Brain microvascular endothelial cell (primary cell): ENCODE results near the gene GLYATL3.

ENCODE experiments used
- DNase-seq: peaks from one replicate; pipeline ENCODE4 v3.0.0-alpha.2; 2020
- H3K27ac ChIP-seq: fragments of 250-450 bp; sonication (Bioruptor Pico); 2 replicates; pipeline ENCODE4 v1.5.1; 2020; ENCODE audit warnings: mild to moderate bottlenecking, moderate library complexity
- H3K27me3 ChIP-seq: fragments of 250-450 bp; sonication (Bioruptor Pico); replicated peaks from 2 replicates; pipeline ENCODE4 v1.5.1; 2020; ENCODE audit warnings: mild to moderate bottlenecking
- H3K36me3 ChIP-seq: fragments of 250-450 bp; sonication (Bioruptor Pico); replicated peaks from 2 replicates; pipeline ENCODE4 v1.5.1; 2020; ENCODE audit warnings: mild to moderate bottlenecking
- H3K4me3 ChIP-seq: 2 replicates; pipeline ENCODE4 v1.5.1; 2011; ENCODE audit warnings: low read depth, mild to moderate bottlenecking, control low read depth, low read length, moderate library complexity
- in situ Hi-C: cut with HindIII; loops from 2 replicates; pipeline ENCODE4 v1.10.0; 2017; ENCODE audit warnings: low sequenced_read_pairs, low pct_ligation_motif_present
- TF ChIP-seq, protein P1 (sequence below): IDR thresholded peaks from 2 replicates; pipeline ENCODE4 v1.5.1; 2011; ENCODE audit warnings: low read depth, mild to moderate bottlenecking, moderate library complexity, low read length, control low read depth, inconsistent platforms; ENCODE audit errors: missing control alignments

GLYATL3 gene

DNA sequence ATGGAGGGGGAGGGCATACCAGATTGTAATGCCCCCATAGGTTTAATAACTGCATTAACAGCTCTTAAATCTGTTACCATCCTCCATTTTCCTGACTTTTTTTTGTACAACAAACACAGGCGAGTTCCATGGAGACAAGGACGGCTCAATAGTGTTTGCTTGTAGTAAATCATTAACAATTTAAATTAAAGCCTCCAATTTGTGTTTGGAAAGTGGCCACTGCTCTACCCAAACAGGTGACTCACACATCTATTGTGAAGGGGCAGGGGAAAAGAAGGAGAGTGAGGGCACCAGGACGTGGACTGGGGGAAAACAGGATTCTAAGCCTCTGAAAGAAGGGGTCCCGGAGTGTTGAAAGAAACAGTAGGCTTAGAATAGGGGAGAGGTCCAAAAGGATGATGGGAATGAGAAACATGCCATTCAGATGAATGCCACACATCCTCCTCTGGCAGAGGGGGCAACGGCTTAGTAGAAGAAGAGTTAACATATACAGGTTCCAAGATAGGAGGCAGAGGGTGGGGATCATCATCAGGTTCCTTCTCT lies 6.9 kb downstream of the GLYATL3 start:
- no peak for DNase-seq
- Histone ChIP-seq H3K4me3 (no peak overlapping the region), H3K27me3 (no peaks in the 10 kb centered on the region), H3K27ac (no peak overlapping the region), H3K36me3 (no peaks in the 10 kb centered on the region)
- in situ Hi-C loops: no loop called here
- TF ChIP-seq, protein P1, sequence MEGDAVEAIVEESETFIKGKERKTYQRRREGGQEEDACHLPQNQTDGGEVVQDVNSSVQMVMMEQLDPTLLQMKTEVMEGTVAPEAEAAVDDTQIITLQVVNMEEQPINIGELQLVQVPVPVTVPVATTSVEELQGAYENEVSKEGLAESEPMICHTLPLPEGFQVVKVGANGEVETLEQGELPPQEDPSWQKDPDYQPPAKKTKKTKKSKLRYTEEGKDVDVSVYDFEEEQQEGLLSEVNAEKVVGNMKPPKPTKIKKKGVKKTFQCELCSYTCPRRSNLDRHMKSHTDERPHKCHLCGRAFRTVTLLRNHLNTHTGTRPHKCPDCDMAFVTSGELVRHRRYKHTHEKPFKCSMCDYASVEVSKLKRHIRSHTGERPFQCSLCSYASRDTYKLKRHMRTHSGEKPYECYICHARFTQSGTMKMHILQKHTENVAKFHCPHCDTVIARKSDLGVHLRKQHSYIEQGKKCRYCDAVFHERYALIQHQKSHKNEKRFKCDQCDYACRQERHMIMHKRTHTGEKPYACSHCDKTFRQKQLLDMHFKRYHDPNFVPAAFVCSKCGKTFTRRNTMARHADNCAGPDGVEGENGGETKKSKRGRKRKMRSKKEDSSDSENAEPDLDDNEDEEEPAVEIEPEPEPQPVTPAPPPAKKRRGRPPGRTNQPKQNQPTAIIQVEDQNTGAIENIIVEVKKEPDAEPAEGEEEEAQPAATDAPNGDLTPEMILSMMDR: no peak

DNA sequence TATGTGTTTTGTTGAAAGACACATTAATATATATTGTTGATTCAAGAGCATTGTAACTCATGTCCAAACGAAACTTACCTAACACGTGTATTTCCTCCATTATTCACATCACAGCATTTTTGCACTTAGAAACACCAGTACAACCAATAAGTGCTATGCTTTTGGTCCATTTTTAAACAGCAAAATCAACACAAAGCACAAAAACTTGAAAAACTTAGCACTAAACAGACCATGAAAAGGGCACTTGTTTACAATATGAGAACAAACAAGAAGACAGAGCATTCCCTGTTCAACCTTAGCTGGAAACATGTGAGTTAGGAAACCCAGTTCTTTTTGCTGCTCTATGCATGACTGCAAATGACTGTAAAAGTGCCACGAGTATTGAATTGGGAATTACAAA lies 9.6 kb downstream of the GLYATL3 start:
- no peak for DNase-seq
- H3K27ac ChIP-seq: no peak overlapping the region
- TF ChIP-seq, protein P1: no peak

DNA sequence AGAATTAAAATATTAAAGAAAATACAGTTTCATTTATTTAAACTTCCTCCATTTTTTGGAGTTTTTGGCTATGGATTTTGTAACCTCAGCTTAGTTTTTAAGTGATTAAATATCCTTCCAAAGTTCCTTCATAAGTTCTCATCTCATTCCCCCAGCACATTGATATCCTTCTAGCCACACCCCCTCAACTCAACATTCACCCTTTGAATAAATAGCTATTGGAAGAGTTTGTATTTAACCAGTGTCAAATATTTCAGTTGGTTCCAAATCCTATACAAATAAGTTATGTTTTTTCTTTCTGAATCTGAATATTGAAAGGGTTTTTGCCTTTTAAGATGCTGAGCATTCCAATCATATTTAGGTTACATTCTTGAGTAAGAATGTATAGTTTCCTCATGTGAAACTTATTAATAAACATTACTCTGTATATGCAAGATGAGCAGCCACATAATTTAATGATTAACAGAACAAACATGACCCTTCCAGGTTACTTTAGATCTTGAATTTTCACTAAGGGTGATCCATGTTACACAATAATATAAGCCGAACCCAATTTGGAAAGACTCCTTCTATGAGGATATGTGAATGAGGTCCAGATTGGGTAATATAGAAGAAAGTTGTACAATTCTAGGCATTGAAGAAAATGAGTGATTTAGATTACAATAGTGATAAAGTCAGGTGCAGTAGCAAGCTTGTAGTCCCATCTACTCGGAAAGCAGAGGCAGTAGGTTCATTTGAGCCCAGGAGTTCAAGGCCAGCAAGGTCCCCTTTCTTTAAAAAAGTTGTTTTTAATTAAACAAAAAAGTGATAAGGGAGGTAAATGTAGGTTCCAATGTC lies 13.6 kb downstream of the GLYATL3 start:
- TF ChIP-seq, protein P1: no peak
- in situ Hi-C loops: no loop called here
- DNase-seq: no peak

More for the DNA sequence above, 9.6 kb downstream of the GLYATL3 start:
- no peaks in the 10 kb centered on the region for H3K36me3 ChIP-seq
- H3K4me3 ChIP-seq: no peak overlapping the region
- in situ Hi-C loops: no loop called here
- no peaks in the 10 kb centered on the region for H3K27me3 ChIP-seq

DNA sequence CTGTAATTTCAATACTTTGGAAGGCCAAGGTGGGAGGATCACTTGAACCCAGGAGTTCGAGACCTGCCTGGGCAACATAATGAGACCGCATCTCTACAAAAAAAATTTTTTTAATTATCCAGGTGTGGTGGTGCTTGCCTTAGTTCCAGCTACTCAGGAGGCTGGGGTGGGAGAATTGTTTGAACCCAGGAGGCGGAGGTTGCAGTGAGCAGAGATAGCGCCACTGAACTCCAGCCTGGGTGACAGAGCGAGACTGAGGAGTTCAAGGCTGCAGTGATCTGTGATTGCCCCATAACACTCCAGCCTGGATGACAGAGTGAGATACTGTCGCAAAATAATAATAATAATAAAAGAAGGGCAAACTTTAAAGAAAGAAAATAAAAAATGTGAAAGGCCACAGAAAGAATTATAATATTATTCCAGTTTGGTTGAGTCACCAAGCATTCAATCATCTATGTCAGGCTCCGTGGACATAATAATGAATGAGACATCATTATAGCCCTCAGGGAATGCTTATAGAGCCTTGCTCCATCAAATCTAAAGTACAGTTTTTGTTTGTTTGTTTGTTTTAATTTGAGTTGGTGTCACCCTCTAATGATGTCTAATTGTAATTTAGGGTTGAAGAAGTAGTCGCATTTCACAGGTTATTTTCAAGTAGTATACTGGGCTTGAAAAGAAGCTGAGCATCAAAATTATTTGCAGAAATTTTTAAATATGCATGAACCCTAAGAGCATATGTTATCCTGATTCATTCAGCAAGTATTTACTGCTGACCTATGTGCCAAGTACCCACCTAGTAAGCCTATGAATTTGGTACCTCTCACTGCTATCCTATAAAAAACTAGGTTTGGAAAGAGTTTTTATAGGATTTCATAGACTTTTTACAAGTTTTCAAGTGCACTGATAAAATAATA lies 15.1 kb downstream of the GLYATL3 start:
- in situ Hi-C loops: no loop called here
- TF ChIP-seq, protein P1: no peak
- no peak overlapping the region for H3K27ac ChIP-seq
- H3K27me3 ChIP-seq: no peaks in the 10 kb centered on the region
- DNase-seq: no peak
- no peaks in the 10 kb centered on the region for H3K36me3 ChIP-seq
- H3K4me3 ChIP-seq: no peak overlapping the region

More for the DNA sequence above, 13.6 kb downstream of the GLYATL3 start:
- Histone ChIP-seq H3K36me3 (no peaks in the 10 kb centered on the region), H3K4me3 (no peak overlapping the region), H3K27ac (no peak overlapping the region), H3K27me3 (no peaks in the 10 kb centered on the region)

DNA sequence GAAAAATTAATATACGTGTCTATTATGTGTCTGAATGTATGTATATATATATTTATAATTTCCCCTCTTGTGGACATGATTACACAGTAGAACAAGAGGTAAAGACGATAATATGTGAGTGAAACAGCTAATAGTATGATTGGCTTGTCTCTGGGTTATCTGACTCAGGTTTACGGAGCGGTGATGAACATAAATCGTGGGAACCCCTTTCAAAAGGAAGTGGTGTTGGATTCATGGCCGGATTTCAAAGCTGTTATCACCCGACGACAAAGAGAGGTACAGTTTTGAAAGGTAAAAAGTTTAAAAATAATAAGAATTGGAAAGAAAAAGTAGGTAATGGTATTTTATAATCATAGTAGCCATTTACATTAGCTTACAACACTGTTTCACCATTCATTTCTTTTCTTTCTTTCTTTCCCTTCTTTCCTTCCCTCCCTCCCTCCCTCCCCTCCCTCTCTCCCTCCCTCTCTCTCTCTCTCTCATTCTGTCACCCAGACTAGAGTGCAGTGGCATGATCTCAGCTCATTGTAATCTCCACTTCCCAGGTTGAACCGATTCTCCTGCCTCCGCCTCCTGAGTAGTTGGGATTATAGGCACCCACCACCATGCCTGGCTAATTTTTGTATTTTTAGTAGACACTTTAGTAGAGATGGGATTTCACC lies 15.9 kb downstream of the GLYATL3 start:
- Histone ChIP-seq H3K4me3 (no peak overlapping the region), H3K27me3 (no peaks in the 10 kb centered on the region), H3K27ac (no peak overlapping the region), H3K36me3 (no peaks in the 10 kb centered on the region)
- no peak for DNase-seq
- in situ Hi-C loops: no loop called here
- TF ChIP-seq, protein P1: no peak
